Kidney epithelial cell (primary cell): ENCODE results near the gene TRAF5. TPM values are rescaled to one million over a fixed set of nuclear protein-coding genes. Genes with fewer than 3 reads are reported as not detected.
"Not testable (repeated sequence)": the region's sequence is repeated elsewhere in the genome, so short reads cannot be mapped to it uniquely, and the experiment has no call there.

Experiments
- DNase-seq: peaks from one replicate; pipeline ENCODE4 v3.0.0-alpha.2; 2010; ENCODE audit warnings: low read depth
- H3K27me3 ChIP-seq: 2 replicates; pipeline ENCODE4 v1.6.0; 2011; ENCODE audit warnings: low read length; ENCODE audit not compliant: control insufficient read depth, insufficient read depth
- H3K36me3 ChIP-seq: 2 replicates; pipeline ENCODE4 v1.5.1; 2011; ENCODE audit warnings: low read length; ENCODE audit not compliant: control insufficient read depth, insufficient read depth
- H3K4me3 ChIP-seq: 2 replicates; pipeline ENCODE4 v1.5.1; 2011; ENCODE audit warnings: low read depth, mild to moderate bottlenecking, control low read depth, low read length
- CTCF ChIP-seq: IDR thresholded peaks from 2 replicates; pipeline ENCODE4 v1.5.1; 2011; ENCODE audit warnings: mild to moderate bottlenecking, moderate library complexity, low read length, control low read depth, inconsistent platforms; ENCODE audit not compliant: insufficient read depth, poor library complexity, severe bottlenecking
- total RNA-seq: library from RNA; depleted of rRNA; stranded (reverse); fragments of >200 nt; gene quantifications from 2 replicates; pipeline ENCODE4 v1.2.3, GENCODE V29; 2015

The TRAF5 gene
- total RNA-seq, 1 donor from 2014 or later, result 23.0 TPM

GRCh38 chr1:211386921-211387320 lies 60.3 kb downstream of the TRAF5 start:
- Histone ChIP-seq H3K4me3 (no peak overlapping the region), H3K27me3 (no peaks in the 10 kb centered on the region), H3K36me3 (no peaks in the 10 kb centered on the region)
- TF ChIP-seq CTCF, result no peak
- DNase-seq, result no peak

GRCh38 chr1:211390829-211391228 lies 64.2 kb downstream of the TRAF5 start:
- not testable (repeated sequence) for DNase-seq, H3K27me3 ChIP-seq, H3K36me3 ChIP-seq

GRCh38 chr1:211393203-211393602 lies 66.6 kb downstream of the TRAF5 start:
- no peak for TF ChIP-seq CTCF
- Histone ChIP-seq H3K36me3 (no peaks in the 10 kb centered on the region), H3K4me3 (no peak overlapping the region)

More at GRCh38 chr1:211390829-211391228, 64.2 kb downstream of the TRAF5 start:
- not testable (repeated sequence) for H3K4me3 ChIP-seq

GRCh38 chr1:211398266-211398930 lies 71.8 kb downstream of the TRAF5 start:
- not testable (repeated sequence) for H3K36me3 ChIP-seq, DNase-seq, H3K4me3 ChIP-seq, H3K27me3 ChIP-seq

More at GRCh38 chr1:211393203-211393602, 66.6 kb downstream of the TRAF5 start:
- no peaks in the 10 kb centered on the region for H3K27me3 ChIP-seq
- DNase-seq, result no peak

GRCh38 chr1:211399851-211400393 lies 73.3 kb downstream of the TRAF5 start:
- H3K4me3 ChIP-seq, H3K36me3 ChIP-seq, H3K27me3 ChIP-seq, DNase-seq: not testable (repeated sequence)

GRCh38 chr1:211401751-211402150 lies 75.1 kb downstream of the TRAF5 start:
- H3K36me3 ChIP-seq, DNase-seq, H3K4me3 ChIP-seq, H3K27me3 ChIP-seq: not testable (repeated sequence)

GRCh38 chr1:211406086-211406485 lies 79.5 kb downstream of the TRAF5 start:
- not testable (repeated sequence) for H3K36me3 ChIP-seq, H3K27me3 ChIP-seq, H3K4me3 ChIP-seq, DNase-seq

GRCh38 chr1:211407749-211408148 lies 81.1 kb downstream of the TRAF5 start:
- not testable (repeated sequence) for DNase-seq, H3K36me3 ChIP-seq, H3K4me3 ChIP-seq, H3K27me3 ChIP-seq

GRCh38 chr1:211411639-211412038 lies 85.0 kb downstream of the TRAF5 start:
- Histone ChIP-seq H3K36me3 (no peaks in the 10 kb centered on the region), H3K27me3 (no peaks in the 10 kb centered on the region), H3K4me3 (no peak overlapping the region)
- no peak for TF ChIP-seq CTCF
- no peak for DNase-seq
